CD4-positive, alpha-beta memory T cell (primary cell): ENCODE data around the gene ABHD8. TPM values are rescaled to one million over a fixed set of nuclear protein-coding genes. Genes with fewer than 3 reads are reported as not detected.
"Not testable (repeated sequence)": the region's sequence is repeated elsewhere in the genome, so short reads cannot be mapped to it uniquely, and the experiment has no call there.

Source experiments
- CTCF ChIA-PET: fragments of 350-600 bp; sonication (Branson Sonifier 250); formaldehyde crosslinking; loops from one replicate; lab custom pipeline; 2021; ENCODE audit warnings: inconsistent platforms; ENCODE audit not compliant: partially characterized antibody; lab: Charles Lee
- POLR2A ChIA-PET: fragments of 350-600 bp; sonication (Branson Sonifier 250); formaldehyde crosslinking; loops from one replicate; lab custom pipeline; 2021; ENCODE audit not compliant: partially characterized antibody; lab: Charles Lee
- DNase-seq, 5 donors: peaks; one replicate each; pipeline versions ENCODE4 v3.0.0 to v3.0.0-alpha.2; 2020 to 2022; ENCODE audit warnings: mixed read lengths in 1 of 5
- H3K27ac ChIP-seq: one replicate; pipeline ENCODE4 v1.7.0; 2013; ENCODE audit warnings: low read depth, low read length
- H3K27me3 ChIP-seq: 2 replicates; pipeline ENCODE4 v1.7.0; 2013; ENCODE audit warnings: mild to moderate bottlenecking, low read length, moderate library complexity; ENCODE audit not compliant: insufficient read depth
- H3K36me3 ChIP-seq: 2 replicates; pipeline ENCODE4 v1.7.0; 2013; ENCODE audit warnings: mild to moderate bottlenecking, low read length, moderate library complexity; ENCODE audit not compliant: insufficient read depth
- H3K4me1 ChIP-seq: 2 replicates; pipeline ENCODE4 v1.7.0; 2013; ENCODE audit warnings: mild to moderate bottlenecking, low read length, moderate library complexity; ENCODE audit not compliant: insufficient read depth
- H3K4me3 ChIP-seq, 2 donors: one replicate each; pipeline ENCODE4 v1.7.0; 2013; ENCODE audit warnings: low read length in 2 of 2, mild to moderate bottlenecking in 1 of 2
- H3K9me3 ChIP-seq, 2 donors: one replicate each; pipeline ENCODE4 v1.7.0; 2013; ENCODE audit warnings: low read length in 2 of 2, control low read depth in 1 of 2; ENCODE audit not compliant: control insufficient read depth in 1 of 2
- H3K27ac Mint-ChIP-seq, 7 donors: one replicate each; pipeline ENCODE4 v1.8.0; 2020 to 2021; ENCODE audit warnings: mixed read lengths in 7 of 7, mild to moderate bottlenecking in 6 of 7, inconsistent platforms in 3 of 7, moderate library complexity in 3 of 7
- H3K27me3 Mint-ChIP-seq, 2 donors: one replicate each; pipeline ENCODE4 v1.8.0; 2020 to 2021; ENCODE audit warnings: mixed read lengths in 2 of 2
- H3K36me3 Mint-ChIP-seq, 2 donors: one replicate each; pipeline ENCODE4 v1.8.0; 2020 to 2021; ENCODE audit warnings: mixed read lengths in 2 of 2, inconsistent platforms in 1 of 2, mild to moderate bottlenecking in 1 of 2
- H3K4me1 Mint-ChIP-seq, 4 donors: one replicate each; pipeline ENCODE4 v1.8.0; 2020 to 2021; ENCODE audit warnings: mixed read lengths in 4 of 4, mild to moderate bottlenecking in 1 of 4
- H3K4me3 Mint-ChIP-seq, 8 donors: one replicate each; pipeline ENCODE4 v1.8.0; 2020 to 2021; ENCODE audit warnings: mixed read lengths in 8 of 8, mild to moderate bottlenecking in 7 of 8, moderate library complexity in 6 of 8, inconsistent platforms in 3 of 8
- H3K9me3 Mint-ChIP-seq, 8 donors: one replicate each; pipeline ENCODE4 v1.8.0; 2020 to 2021; ENCODE audit warnings: mixed read lengths in 8 of 8, mild to moderate bottlenecking in 5 of 8, inconsistent platforms in 3 of 8, moderate library complexity in 1 of 8
- intact Hi-C: fragments of 100-400 bp; cut with micrococcal nuclease; formaldehyde crosslinking; loops from one replicate; pipeline ENCODE4 v1.15.1; 2023
- polyA plus RNA-seq, 2 donors: library from polyadenylated mRNA; unstranded; fragments of 300-500 nt; fragmentation: Illumina TruSeq; gene quantifications; one replicate each; pipeline ENCODE4 v1.2.3, GENCODE V29; 2021
- total RNA-seq, 2 experiments: library from RNA; stranded (reverse); gene quantifications; one replicate each; pipeline ENCODE4 v1.2.3, GENCODE V29; 2021

Gene ABHD8
- total and polyA plus RNA-seq, 4 experiments from 2014 or later: 6.0 to 10.1 (median 8.6) TPM

DNA sequence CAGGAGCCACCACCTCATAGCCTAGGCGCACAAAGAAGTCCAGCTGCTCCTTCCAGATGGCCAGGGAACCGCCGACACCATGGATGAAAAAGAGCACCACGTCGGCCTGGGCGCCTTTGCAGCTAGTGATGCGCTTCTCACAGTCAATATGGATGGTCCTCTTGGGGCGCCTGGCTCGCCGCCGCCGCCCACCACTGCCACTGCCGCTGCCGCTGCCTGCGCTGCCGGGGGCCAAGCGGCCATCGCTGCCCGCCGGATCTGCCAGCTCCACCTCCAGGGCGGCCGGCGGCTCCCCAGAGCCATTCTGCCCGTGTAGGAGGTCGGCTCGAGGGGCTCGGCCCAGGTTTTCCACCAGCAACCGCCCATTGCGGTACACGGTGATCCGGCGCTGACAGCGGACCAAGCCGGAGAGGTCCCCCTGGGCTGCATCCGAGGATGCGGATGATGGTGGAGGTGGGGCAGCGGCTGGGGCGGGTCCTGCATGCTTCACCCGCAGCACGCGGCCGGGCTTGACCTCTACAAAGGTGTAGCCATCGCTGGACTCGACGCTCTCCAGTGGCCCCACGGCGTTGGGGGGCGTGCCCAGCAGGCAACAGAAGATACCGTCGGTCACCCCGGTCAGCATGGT is 2.1 kb downstream of the ABHD8 start:
- Histone ChIP-seq H3K27ac (no peak overlapping the region), H3K4me1 (peaks cover 33% of the 10 kb centered on the region), H3K9me3 (peaks cover 0 to 4% of the 10 kb centered on the region in 2 donors), H3K27me3 (no peaks in the 10 kb centered on the region), H3K4me3 (no peak overlapping the region), H3K36me3 (no peaks in the 10 kb centered on the region)
- intact Hi-C loops: no loop called here
- no peak for DNase-seq
- ChIA-PET POLR2A (interaction anchor here (1.1 to 5.8 kb wide), 2 partner anchors 8 to 34 kb away, joined by 3 to 64 read pairs; partner anchors contain the start of genes ANO8, DDA1 and GTPBP3), CTCF (no interaction called here)
- H3K27me3 Mint-ChIP-seq: no peaks in the 10 kb centered on the region
- no peak overlapping the region for H3K4me3 Mint-ChIP-seq
- H3K36me3 Mint-ChIP-seq: peaks cover 0 to 2% of the 10 kb centered on the region in 2 donors
- H3K9me3 Mint-ChIP-seq: peaks cover 0 to 2% (median 0%) of the 10 kb centered on the region in 8 donors
- peaks cover 9 to 40% (median 23%) of the 10 kb centered on the region in 4 donors for H3K4me1 Mint-ChIP-seq
- no peak overlapping the region for H3K27ac Mint-ChIP-seq

DNA sequence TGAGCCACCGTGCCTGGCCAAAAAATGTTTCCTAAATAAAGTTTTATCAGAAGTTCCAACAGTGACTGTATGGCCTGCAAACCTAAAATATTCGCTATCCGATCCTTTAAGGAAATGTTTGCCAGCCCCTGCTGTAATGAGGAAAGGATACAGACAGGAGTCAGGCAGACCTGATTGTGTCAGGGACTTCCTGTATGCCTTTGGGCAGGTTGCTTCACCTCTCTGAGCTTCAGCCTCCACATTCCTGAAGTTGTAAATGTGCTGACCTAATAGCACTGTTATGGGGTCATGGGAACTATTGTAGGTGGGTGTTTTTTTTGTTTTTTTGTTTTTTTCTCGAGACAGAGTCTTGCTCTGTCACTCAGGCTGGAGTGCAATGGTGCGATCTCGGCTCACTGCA is 6.2 kb downstream of the ABHD8 start:
- no peak overlapping the region for H3K27ac Mint-ChIP-seq
- H3K9me3 ChIP-seq: peaks cover 0 to 4% of the 10 kb centered on the region in 2 donors
- no peaks in the 10 kb centered on the region for H3K27me3 Mint-ChIP-seq
- intact Hi-C loops: no loop called here
- no peak overlapping the region for H3K27ac ChIP-seq
- ChIA-PET POLR2A (no interaction called here), CTCF (interaction anchor here (1.2 to 2.5 kb wide), 5 partner anchors 8 to 92 kb away, joined by 3 to 13 read pairs (median 5); partner anchors contain the start of genes DDA1 and MRPL34)
- H3K36me3 ChIP-seq: no peaks in the 10 kb centered on the region
- H3K4me3 Mint-ChIP-seq: no peak overlapping the region
- H3K4me1 Mint-ChIP-seq: peaks cover 3 to 8% (median 5%) of the 10 kb centered on the region in 4 donors
- peaks cover 0 to 2% of the 10 kb centered on the region in 2 donors for H3K36me3 Mint-ChIP-seq
- H3K27me3 ChIP-seq: no peaks in the 10 kb centered on the region
- H3K4me3 ChIP-seq: no peak overlapping the region
- peaks cover 4% of the 10 kb centered on the region for H3K4me1 ChIP-seq
- no peak for DNase-seq
- peaks cover 0 to 2% (median 0%) of the 10 kb centered on the region in 8 donors for H3K9me3 Mint-ChIP-seq

DNA sequence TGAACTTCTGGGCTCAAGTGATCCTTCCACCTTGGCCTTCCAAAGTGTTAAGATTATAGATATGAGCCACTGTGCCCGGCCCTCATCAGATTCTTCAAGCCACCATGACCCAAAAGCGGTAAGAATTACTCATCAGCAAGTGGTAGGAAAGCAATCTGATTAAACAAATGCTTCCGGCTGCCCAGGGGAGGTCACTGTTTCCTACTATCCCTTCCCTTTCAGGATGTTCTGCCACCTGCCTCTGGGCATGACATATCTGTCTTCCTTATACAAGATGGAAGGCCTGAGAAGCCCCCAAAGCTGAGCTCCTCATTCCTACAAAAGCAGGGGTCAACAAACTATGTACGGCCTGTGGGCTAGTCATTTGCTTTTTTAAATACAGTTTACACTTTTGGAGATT is 7.0 kb downstream of the ABHD8 start:
- ChIA-PET CTCF (interaction anchor here (1.3 to 2.5 kb wide), 5 partner anchors 30 to 93 kb away, joined by 3 to 13 read pairs (median 7); partner anchors contain the start of gene BABAM1), POLR2A (no interaction called here)
- Mint-ChIP-seq H3K4me1 (peaks cover 3 to 5% (median 4%) of the 10 kb centered on the region in 4 donors), H3K27me3 (no peaks in the 10 kb centered on the region), H3K36me3 (peaks cover 0 to 2% of the 10 kb centered on the region in 2 donors), H3K27ac (no peak overlapping the region), H3K4me3 (no peak overlapping the region), H3K9me3 (peaks cover 0 to 2% (median 0%) of the 10 kb centered on the region in 8 donors)
- Histone ChIP-seq H3K4me3 (no peak overlapping the region), H3K4me1 (peaks cover 6% of the 10 kb centered on the region), H3K27me3 (no peaks in the 10 kb centered on the region), H3K27ac (no peak overlapping the region), H3K36me3 (no peaks in the 10 kb centered on the region), H3K9me3 (peaks cover 0 to 4% of the 10 kb centered on the region in 2 donors)
- no peak for DNase-seq
- intact Hi-C loops: no loop called here

DNA sequence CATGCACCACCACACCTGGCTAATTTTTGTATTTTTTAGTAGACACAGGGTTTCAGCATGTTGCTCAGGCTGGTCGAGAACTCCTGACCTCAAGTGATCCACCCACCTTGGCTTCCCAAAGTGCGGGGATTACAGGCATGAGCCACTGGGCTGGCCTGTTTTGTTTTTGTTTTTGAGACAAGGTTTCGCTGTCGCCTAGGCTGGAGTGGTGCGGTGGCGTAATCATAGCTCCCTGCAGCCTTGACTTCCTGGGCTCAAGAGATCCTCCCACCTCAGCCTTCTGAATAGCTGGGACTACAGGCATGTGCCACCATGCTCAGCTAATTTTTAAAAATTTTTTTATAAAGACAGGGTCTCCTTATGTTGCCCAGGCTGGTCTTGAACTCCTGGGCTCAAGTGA is 7.7 kb downstream of the ABHD8 start:
- H3K36me3 ChIP-seq, H3K4me1 Mint-ChIP-seq, H3K4me1 ChIP-seq, DNase-seq, H3K27ac ChIP-seq, H3K4me3 Mint-ChIP-seq, intact Hi-C loops, H3K9me3 ChIP-seq, H3K36me3 Mint-ChIP-seq, H3K27me3 ChIP-seq, POLR2A ChIA-PET, H3K9me3 Mint-ChIP-seq, H3K4me3 ChIP-seq, H3K27me3 Mint-ChIP-seq, H3K27ac Mint-ChIP-seq: not testable (repeated sequence)
- CTCF ChIA-PET: interaction anchor here (1.2 to 1.9 kb wide), 5 partner anchors 10 to 91 kb away, joined by 3 to 7 read pairs (median 3); partner anchors contain the start of genes BABAM1 and MRPL34

DNA sequence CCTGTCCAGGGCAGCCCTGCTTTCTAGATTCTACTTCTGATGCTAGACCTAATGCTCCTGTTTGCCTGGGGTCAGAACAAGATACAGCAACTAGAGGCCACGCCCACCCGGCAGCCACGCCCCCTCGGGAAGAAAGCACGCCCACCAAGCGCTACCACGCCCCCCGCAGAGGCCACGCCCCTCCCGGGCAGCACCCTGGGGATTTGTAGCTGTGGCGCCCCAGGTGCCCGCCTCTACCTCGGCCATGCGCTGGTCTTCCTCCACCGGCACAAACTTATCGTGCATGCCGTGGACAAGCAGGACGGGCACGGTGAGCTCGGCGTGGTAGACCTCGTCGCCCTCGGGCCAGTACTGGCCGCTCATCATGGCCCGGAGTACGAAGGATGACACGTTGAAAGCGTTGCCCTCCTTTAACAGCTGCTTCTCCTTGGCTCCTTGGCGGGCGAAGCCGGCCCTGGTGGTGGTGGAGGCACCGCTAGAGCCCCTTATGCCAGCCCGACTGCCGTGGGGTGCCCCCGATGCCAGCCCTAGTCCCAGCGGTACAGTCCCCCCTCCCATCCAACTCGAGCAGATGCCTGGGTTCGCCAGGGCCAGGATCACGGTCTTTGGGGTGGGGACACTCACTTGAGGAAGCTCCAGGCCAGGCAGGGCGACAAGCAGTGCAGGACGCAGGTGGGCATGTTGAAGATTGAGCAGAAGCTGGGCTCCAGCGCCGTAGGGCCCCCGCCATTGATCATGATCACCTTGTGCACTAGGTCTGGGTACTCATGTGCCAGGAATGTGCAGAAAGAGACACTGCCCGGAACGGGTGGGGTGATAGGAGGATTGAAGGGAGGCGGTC is 9.0 kb downstream of the ABHD8 start:
- Histone ChIP-seq H3K4me3 (no peak overlapping the region), H3K36me3 (no peaks in the 10 kb centered on the region), H3K9me3 (peaks cover 0 to 4% of the 10 kb centered on the region in 2 donors), H3K27ac (no peak overlapping the region), H3K27me3 (no peaks in the 10 kb centered on the region), H3K4me1 (peaks cover 6% of the 10 kb centered on the region)
- H3K27me3 Mint-ChIP-seq: peaks cover 0 to 2% of the 10 kb centered on the region in 2 donors
- ChIA-PET CTCF (interaction anchor here (0.9 to 1.9 kb wide), 4 partner anchors 11 to 92 kb away, joined by 3 to 7 read pairs (median 4); partner anchors contain the start of gene MRPL34), POLR2A (interaction anchor here (2.1 kb wide), 1 partner anchor 41 kb away, joined by 7 read pairs; the partner anchor contains the start of gene ANO8)
- peaks cover 0 to 2% (median 0%) of the 10 kb centered on the region in 8 donors for H3K9me3 Mint-ChIP-seq
- intact Hi-C loops: no loop called here
- H3K27ac Mint-ChIP-seq: no peak overlapping the region
- peaks cover 3 to 5% (median 4%) of the 10 kb centered on the region in 4 donors for H3K4me1 Mint-ChIP-seq
- H3K36me3 Mint-ChIP-seq: peaks cover 0 to 2% of the 10 kb centered on the region in 2 donors
- DNase-seq: peak in 4 of 5 donors; percentile 27 to 60 (median 34)
- H3K4me3 Mint-ChIP-seq: peak overlapping the region in 1 of 8 donors; percentile 20

DNA sequence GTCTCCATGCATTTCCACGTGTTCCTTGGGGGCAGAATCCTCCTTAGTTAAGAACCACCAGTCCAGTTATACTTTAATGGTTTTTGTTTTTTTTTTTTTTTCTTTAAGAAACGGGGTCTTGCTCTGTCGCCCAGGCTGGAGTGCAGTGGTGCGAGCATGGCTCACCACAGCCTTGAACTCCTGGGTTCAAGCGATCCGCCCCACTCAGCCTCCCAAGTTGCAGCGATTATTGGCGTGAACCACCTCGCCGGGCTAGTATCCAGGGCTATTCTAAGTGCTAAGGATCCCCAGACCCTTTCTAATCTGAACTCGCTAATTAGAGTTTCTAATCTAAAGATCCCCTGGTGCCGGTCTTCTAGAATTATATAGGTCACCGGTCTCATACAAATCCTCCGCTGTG is 9.6 kb downstream of the ABHD8 start:
- POLR2A ChIA-PET: interaction anchor here (1.0 to 2.1 kb wide), 3 partner anchors 16 to 58 kb away, joined by 5 to 7 read pairs (median 5); partner anchors contain the start of genes ANO8 and DDA1
- H3K4me3 ChIP-seq: no peak overlapping the region
- no peak overlapping the region for H3K4me3 Mint-ChIP-seq
- CTCF ChIA-PET: interaction anchor here (0.7 to 4.3 kb wide), 11 partner anchors 9 to 224 kb away, joined by 3 to 56 read pairs (median 6); partner anchors contain the start of genes ABHD8, DDA1 and MRPL34
- H3K27ac Mint-ChIP-seq: no peak overlapping the region
- H3K4me1 ChIP-seq: peaks cover 6% of the 10 kb centered on the region
- H3K36me3 Mint-ChIP-seq: peaks cover 0 to 2% of the 10 kb centered on the region in 2 donors
- peaks cover 3 to 5% (median 4%) of the 10 kb centered on the region in 4 donors for H3K4me1 Mint-ChIP-seq
- no peaks in the 10 kb centered on the region for H3K36me3 ChIP-seq
- intact Hi-C loops: loop anchor here (2.0 kb wide), 2 partner anchors 41 to 175 kb away; partner anchors contain the start of gene ANO8
- H3K9me3 ChIP-seq: peaks cover 0 to 4% of the 10 kb centered on the region in 2 donors
- no peak for DNase-seq
- H3K9me3 Mint-ChIP-seq: peaks cover 0 to 2% (median 0%) of the 10 kb centered on the region in 8 donors
- H3K27ac ChIP-seq: no peak overlapping the region
- peaks cover 0 to 2% of the 10 kb centered on the region in 2 donors for H3K27me3 Mint-ChIP-seq
- no peaks in the 10 kb centered on the region for H3K27me3 ChIP-seq
